ENCODE measurements around the gene COA3.

DNA sequence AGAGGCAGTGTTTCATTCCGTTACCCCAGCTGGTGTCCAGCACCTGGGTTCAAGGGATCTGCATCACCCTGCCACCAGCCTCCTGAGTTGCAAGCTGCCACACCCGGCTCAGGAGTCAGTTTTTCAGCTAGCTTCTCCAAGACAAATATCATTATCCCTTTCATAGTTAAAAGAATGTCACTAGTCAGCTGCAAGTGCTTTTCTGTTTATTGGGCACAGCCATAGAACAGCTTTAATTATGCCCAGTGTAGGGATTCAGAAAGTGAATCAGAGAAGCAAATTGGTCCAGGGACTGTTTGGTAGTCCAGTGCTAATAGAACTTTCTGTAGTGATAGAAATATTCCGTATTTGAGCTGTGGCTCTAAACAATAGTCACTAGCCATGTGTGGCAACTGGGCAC is 49.6 kb upstream of the COA3 start:
- TF ChIP-seq ARNTL (CRISPR knock-in tag; IDR thresholded peaks at IDR 0.05; ENCODE audit: borderline replicate concordance, low read depth) (no peak), RARB (CRISPR knock-in tag; IDR thresholded peaks at IDR 0.05) (no peak), TOX (CRISPR knock-in tag; IDR thresholded peaks at IDR 0.05; ENCODE audit: borderline replicate concordance) (no peak)
- TF ChIP-seq, protein P1, sequence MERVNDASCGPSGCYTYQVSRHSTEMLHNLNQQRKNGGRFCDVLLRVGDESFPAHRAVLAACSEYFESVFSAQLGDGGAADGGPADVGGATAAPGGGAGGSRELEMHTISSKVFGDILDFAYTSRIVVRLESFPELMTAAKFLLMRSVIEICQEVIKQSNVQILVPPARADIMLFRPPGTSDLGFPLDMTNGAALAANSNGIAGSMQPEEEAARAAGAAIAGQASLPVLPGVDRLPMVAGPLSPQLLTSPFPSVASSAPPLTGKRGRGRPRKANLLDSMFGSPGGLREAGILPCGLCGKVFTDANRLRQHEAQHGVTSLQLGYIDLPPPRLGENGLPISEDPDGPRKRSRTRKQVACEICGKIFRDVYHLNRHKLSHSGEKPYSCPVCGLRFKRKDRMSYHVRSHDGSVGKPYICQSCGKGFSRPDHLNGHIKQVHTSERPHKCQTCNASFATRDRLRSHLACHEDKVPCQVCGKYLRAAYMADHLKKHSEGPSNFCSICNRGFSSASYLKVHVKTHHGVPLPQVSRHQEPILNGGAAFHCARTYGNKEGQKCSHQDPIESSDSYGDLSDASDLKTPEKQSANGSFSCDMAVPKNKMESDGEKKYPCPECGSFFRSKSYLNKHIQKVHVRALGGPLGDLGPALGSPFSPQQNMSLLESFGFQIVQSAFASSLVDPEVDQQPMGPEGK (CRISPR knock-in tag; IDR thresholded peaks at IDR 0.05; ENCODE audit: borderline replicate concordance), result no peak
- TF ChIP-seq, protein P2, sequence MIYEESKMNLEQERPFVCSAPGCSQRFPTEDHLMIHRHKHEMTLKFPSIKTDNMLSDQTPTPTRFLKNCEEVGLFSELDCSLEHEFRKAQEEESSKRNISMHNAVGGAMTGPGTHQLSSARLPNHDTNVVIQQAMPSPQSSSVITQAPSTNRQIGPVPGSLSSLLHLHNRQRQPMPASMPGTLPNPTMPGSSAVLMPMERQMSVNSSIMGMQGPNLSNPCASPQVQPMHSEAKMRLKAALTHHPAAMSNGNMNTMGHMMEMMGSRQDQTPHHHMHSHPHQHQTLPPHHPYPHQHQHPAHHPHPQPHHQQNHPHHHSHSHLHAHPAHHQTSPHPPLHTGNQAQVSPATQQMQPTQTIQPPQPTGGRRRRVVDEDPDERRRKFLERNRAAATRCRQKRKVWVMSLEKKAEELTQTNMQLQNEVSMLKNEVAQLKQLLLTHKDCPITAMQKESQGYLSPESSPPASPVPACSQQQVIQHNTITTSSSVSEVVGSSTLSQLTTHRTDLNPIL (CRISPR knock-in tag; IDR thresholded peaks at IDR 0.05; ENCODE audit: low read depth), result no peak
